Cardiac septum (tissue), 1 donor: ENCODE data around the gene ZFX. TPM values are rescaled to one million over a fixed set of nuclear protein-coding genes. Genes with fewer than 3 reads are reported as not detected.
"Not testable (repeated sequence)": the region's sequence is repeated elsewhere in the genome, so short reads cannot be mapped to it uniquely, and the experiment has no call there.

Experiments used
- DNase-seq: peaks from one replicate; pipeline ENCODE4 v3.0.0-alpha.2; 2020; ENCODE audit warnings: low spot score
- intact Hi-C: fragments of 100-400 bp; cut with DNase I; formaldehyde crosslinking; loops from one replicate; pipeline ENCODE4 v1.14.0; 2022
- total RNA-seq: library from RNA; stranded (reverse); fragmentation: NEBNext Ultra II Directional; extraction: Animal tissue kit (Norgen Biotek cat#: 25700); gene quantifications from one replicate; pipeline ENCODE4 v1.2.1, GENCODE V29; 2021
- donor health status: DM: no; HTN: no; CAD: no.

ZFX gene
- total RNA-seq, 1 donor from 2014 or later: 57.2 TPM

GRCh38 chrX:24150051-24150790, 692 bp downstream of the ZFX start:
- peak; percentile 96 for DNase-seq
- intact Hi-C loops: loop anchor here (1.0 kb wide), 1 partner anchor 96 kb away; the partner anchor contains the start of gene EIF2S3

- intact Hi-C loops: loop anchor here (1.0 kb wide), 1 partner anchor 97 kb away; the partner anchor contains the start of gene EIF2S3
- DNase-seq: no peak
These were observed 1.4 kb downstream of the ZFX start for GRCh38 chrX:24150898-24151297.

GRCh38 chrX:24151513-24151912, 2.0 kb downstream of the ZFX start:
- no peak for DNase-seq
- intact Hi-C loops: no loop called here

- intact Hi-C loops: no loop called here
- DNase-seq: no peak
These were observed 3.8 kb downstream of the ZFX start for GRCh38 chrX:24153178-24153795.

GRCh38 chrX:24153796-24154189, 4.3 kb downstream of the ZFX start:
- intact Hi-C loops: no loop called here

GRCh38 chrX:24154490-24155034, 5.0 kb downstream of the ZFX start:
- intact Hi-C loops: no loop called here
- no peak for DNase-seq

More at GRCh38 chrX:24153796-24154189, 4.3 kb downstream of the ZFX start:
- DNase-seq: no peak

- intact Hi-C loops, DNase-seq: not testable (repeated sequence)
These were observed 6.2 kb downstream of the ZFX start for GRCh38 chrX:24155747-24156146.

GRCh38 chrX:24156177-24156576, 6.6 kb downstream of the ZFX start:
- no peak for DNase-seq
- intact Hi-C loops: no loop called here

- intact Hi-C loops: no loop called here
- no peak for DNase-seq
These were observed 9.4 kb downstream of the ZFX start for GRCh38 chrX:24158881-24159280.

- DNase-seq: no peak
- intact Hi-C loops: no loop called here
These were observed 16.5 kb downstream of the ZFX start for GRCh38 chrX:24166078-24166477.

GRCh38 chrX:24167719-24168472, 18.4 kb downstream of the ZFX start:
- intact Hi-C loops: no loop called here
- no peak for DNase-seq

GRCh38 chrX:24168807-24169206, 19.3 kb downstream of the ZFX start:
- intact Hi-C loops: no loop called here
- DNase-seq: no peak

GRCh38 chrX:24169211-24169610, 19.7 kb downstream of the ZFX start:
- no peak for DNase-seq
- intact Hi-C loops: no loop called here

GRCh38 chrX:24173115-24173847, 23.8 kb downstream of the ZFX start:
- intact Hi-C loops: no loop called here
- no peak for DNase-seq

- no peak for DNase-seq
- intact Hi-C loops: no loop called here
These were observed 25.7 kb downstream of the ZFX start for GRCh38 chrX:24175276-24175675.

- no peak for DNase-seq
- intact Hi-C loops: no loop called here
These were observed 28.9 kb downstream of the ZFX start for GRCh38 chrX:24178441-24178840.

GRCh38 chrX:24184018-24184417, 34.5 kb downstream of the ZFX start:
- intact Hi-C loops: no loop called here
- no peak for DNase-seq

- DNase-seq: no peak
- intact Hi-C loops: no loop called here
These were observed 37.0 kb downstream of the ZFX start for GRCh38 chrX:24186483-24186882.

GRCh38 chrX:24186986-24187385, 37.5 kb downstream of the ZFX start:
- DNase-seq: no peak
- intact Hi-C loops: no loop called here

- DNase-seq: no peak
- intact Hi-C loops: no loop called here
These were observed 40.0 kb downstream of the ZFX start for GRCh38 chrX:24189490-24189889.
